Osteoblast (primary cell): ENCODE data around the gene UIMC1. TPM values are rescaled to one million over a fixed set of nuclear protein-coding genes. Genes with fewer than 3 reads are reported as not detected.

ENCODE experiments used
- DNase-seq: peaks from one replicate; pipeline ENCODE4 v3.0.0; 2011; ENCODE audit warnings: low spot score, mixed read lengths; ENCODE audit not compliant: insufficient read length; ENCODE audit errors: missing footprints
- H2AFZ ChIP-seq: 2 replicates; pipeline ENCODE4 v1.6.0; 2011; ENCODE audit warnings: mild to moderate bottlenecking, low read length
- H3K27ac ChIP-seq: 2 replicates; pipeline ENCODE4 v1.5.1; 2011; ENCODE audit warnings: mild to moderate bottlenecking, low read depth, low read length, moderate library complexity
- H3K27me3 ChIP-seq: 2 replicates; pipeline ENCODE4 v1.6.0; 2012; ENCODE audit warnings: mild to moderate bottlenecking, control low read depth, inconsistent platforms, low read length, moderate library complexity; ENCODE audit not compliant: insufficient read depth
- H3K36me3 ChIP-seq: 2 replicates; pipeline ENCODE4 v1.5.1; 2011; ENCODE audit warnings: mild to moderate bottlenecking, low read length, control low read depth, moderate library complexity; ENCODE audit not compliant: insufficient read depth
- H3K4me1 ChIP-seq: 2 replicates; pipeline ENCODE4 v1.5.1; 2011; ENCODE audit warnings: mild to moderate bottlenecking, low read length, control low read depth, moderate library complexity; ENCODE audit not compliant: insufficient read depth
- H3K4me2 ChIP-seq: 2 replicates; pipeline ENCODE4 v1.6.0; 2011; ENCODE audit warnings: mild to moderate bottlenecking, low read length; ENCODE audit not compliant: insufficient read depth
- H3K4me3 ChIP-seq: fragments of 200-600 bp; sonication (generic); 3 replicates; pipeline ENCODE4 v1.5.1; 2012; ENCODE audit warnings: mild to moderate bottlenecking, low read length, inconsistent platforms; ENCODE audit not compliant: insufficient read depth
- H3K79me2 ChIP-seq: 2 replicates; pipeline ENCODE4 v1.6.0; 2012; ENCODE audit warnings: mild to moderate bottlenecking, low read length, control low read depth, inconsistent platforms; ENCODE audit not compliant: insufficient read depth
- H3K9me3 ChIP-seq: 2 replicates; pipeline ENCODE4 v1.5.1; 2011; ENCODE audit warnings: low read depth, low read length, control low read depth
- H4K20me1 ChIP-seq: 2 replicates; pipeline ENCODE4 v1.6.0; 2012; ENCODE audit warnings: mild to moderate bottlenecking, low read length, control low read depth; ENCODE audit not compliant: insufficient read depth
- total RNA-seq: library from RNA; depleted of rRNA; stranded (reverse); fragments of >200 nt; gene quantifications from 2 replicates; pipeline ENCODE4 v1.2.3, GENCODE V29; 2012
- TF ChIP-seq, protein P1 (sequence below): IDR thresholded peaks from 2 replicates; pipeline ENCODE4 v1.5.1; 2011; ENCODE audit warnings: mild to moderate bottlenecking, low read depth, low read length, moderate library complexity; ENCODE audit errors: extremely low read depth

UIMC1 gene
- total RNA-seq, 1 donor: 40.9 TPM

DNA sequence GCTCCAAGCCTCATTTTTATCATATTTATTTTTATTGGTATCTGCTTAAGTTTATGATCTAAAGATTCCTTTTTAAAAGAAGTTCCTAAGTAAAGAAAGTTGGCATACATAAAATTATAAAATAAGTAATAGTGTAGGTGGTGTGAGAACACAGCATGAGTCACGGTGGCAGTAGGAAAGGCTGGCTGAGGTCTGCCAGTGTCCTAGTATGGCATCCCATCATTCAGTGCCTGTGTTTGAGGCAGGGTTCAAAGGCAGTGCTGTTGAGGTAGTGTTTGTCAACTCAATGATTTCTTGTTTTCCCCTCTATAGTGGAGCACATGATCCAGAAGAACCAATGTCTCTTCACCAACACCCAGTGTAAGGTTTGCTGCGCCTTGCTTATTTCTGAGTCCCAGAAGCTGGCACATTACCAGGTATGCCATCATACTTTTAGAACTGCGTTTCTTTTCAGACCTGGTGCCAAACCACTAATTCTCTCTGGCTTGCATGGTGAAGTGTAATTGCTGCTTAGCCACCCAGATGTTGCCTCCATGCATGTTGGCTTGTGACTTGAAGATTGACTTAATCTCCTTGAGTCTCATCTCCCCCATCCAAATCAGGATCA lies 34.3 kb upstream of the UIMC1 start:
- TF ChIP-seq, protein P1, sequence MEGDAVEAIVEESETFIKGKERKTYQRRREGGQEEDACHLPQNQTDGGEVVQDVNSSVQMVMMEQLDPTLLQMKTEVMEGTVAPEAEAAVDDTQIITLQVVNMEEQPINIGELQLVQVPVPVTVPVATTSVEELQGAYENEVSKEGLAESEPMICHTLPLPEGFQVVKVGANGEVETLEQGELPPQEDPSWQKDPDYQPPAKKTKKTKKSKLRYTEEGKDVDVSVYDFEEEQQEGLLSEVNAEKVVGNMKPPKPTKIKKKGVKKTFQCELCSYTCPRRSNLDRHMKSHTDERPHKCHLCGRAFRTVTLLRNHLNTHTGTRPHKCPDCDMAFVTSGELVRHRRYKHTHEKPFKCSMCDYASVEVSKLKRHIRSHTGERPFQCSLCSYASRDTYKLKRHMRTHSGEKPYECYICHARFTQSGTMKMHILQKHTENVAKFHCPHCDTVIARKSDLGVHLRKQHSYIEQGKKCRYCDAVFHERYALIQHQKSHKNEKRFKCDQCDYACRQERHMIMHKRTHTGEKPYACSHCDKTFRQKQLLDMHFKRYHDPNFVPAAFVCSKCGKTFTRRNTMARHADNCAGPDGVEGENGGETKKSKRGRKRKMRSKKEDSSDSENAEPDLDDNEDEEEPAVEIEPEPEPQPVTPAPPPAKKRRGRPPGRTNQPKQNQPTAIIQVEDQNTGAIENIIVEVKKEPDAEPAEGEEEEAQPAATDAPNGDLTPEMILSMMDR: no peak
- H3K9me3 ChIP-seq: no peaks in the 10 kb centered on the region
- peak overlapping the region; percentile 32 for H3K4me2 ChIP-seq

DNA sequence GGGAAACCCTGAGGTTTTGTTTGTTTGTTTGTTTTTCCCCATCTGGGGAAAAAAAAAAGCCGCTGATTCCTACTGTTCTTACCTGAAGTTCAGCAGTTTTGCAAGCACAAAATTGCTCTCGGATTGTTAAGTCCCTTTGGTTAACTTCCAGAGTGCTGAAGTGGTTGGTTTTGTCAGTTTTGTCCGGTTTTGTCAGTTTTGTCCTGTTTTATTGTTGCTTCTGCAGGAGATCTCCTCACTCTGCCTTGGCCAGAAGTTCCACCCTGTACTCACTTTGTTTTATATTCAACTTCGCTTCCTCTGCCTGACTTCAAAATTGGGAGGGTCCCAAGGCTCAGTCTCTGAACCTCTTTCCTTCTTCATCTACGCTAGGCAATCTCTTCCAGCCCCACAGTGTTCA lies 30.3 kb upstream of the UIMC1 start:
- no peak overlapping the region for H2AFZ ChIP-seq

More for the DNA sequence above, 34.3 kb upstream of the UIMC1 start:
- peak; percentile 72 for DNase-seq
- peaks cover 25% of the 10 kb centered on the region for H3K36me3 ChIP-seq
- no peaks in the 10 kb centered on the region for H3K27me3 ChIP-seq
- no peak overlapping the region for H2AFZ ChIP-seq
- H3K79me2 ChIP-seq: peaks cover 33% of the 10 kb centered on the region
- H3K4me3 ChIP-seq: no peak overlapping the region
- peaks cover 20% of the 10 kb centered on the region for H3K4me1 ChIP-seq
- peaks cover 33% of the 10 kb centered on the region for H4K20me1 ChIP-seq
- H3K27ac ChIP-seq: peak overlapping the region; percentile 26

DNA sequence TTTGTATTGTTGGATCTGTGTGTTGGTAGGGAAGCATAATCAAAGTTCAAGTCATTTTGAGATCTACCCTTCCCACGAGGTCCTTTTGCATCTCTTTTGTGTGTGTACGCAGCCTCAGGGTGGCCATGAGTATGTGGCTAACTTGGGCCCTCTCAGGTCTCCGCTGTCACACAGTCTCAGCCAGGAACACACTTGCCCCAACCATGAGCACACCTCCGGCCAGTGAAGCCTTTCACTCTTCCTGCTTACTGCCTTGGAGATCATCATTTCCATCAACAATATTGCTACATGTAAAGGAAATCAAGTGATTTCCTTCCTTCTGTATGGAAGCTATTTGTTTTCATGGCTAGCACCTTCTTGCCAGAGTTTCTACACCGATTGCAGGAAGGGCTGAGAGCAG lies 29.9 kb upstream of the UIMC1 start:
- Histone ChIP-seq H3K27ac (no peak overlapping the region), H3K79me2 (peaks cover 65% of the 10 kb centered on the region), H3K4me1 (peaks cover 13% of the 10 kb centered on the region), H3K4me2 (no peak overlapping the region), H2AFZ (no peak overlapping the region), H4K20me1 (peaks cover 32% of the 10 kb centered on the region), H3K36me3 (no peaks in the 10 kb centered on the region), H3K4me3 (no peak overlapping the region), H3K9me3 (no peaks in the 10 kb centered on the region), H3K27me3 (no peaks in the 10 kb centered on the region)
- DNase-seq: no peak
- TF ChIP-seq, protein P1: no peak

More for the DNA sequence above, 30.3 kb upstream of the UIMC1 start:
- peaks cover 36% of the 10 kb centered on the region for H4K20me1 ChIP-seq
- H3K27me3 ChIP-seq: no peaks in the 10 kb centered on the region
- H3K9me3 ChIP-seq: no peaks in the 10 kb centered on the region
- TF ChIP-seq, protein P1: no peak
- H3K4me1 ChIP-seq: peaks cover 17% of the 10 kb centered on the region
- H3K27ac ChIP-seq: no peak overlapping the region
- H3K79me2 ChIP-seq: peaks cover 65% of the 10 kb centered on the region
- H3K36me3 ChIP-seq: peaks cover 3% of the 10 kb centered on the region
- no peak overlapping the region for H3K4me3 ChIP-seq
- DNase-seq: no peak
- no peak overlapping the region for H3K4me2 ChIP-seq

DNA sequence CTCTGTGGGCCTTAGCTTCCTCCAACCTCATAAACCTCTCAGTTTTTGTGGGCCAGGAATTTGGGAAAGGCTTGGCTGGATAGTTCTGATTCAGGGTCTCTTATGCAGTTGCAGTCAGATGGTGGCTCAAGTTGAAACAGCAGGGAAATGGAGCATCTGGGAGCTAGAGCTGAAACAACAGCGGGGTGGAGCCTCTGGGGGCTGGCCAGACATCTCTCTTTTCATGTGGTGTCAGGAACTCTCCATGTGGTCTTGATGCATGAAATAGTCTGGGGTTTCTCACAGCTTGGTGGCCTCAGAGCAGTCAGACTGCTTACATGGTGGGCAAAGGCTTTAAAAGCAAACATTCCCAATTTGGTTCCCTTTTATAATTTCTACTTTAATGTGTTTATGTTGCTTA lies 29.4 kb upstream of the UIMC1 start:
- peaks cover 31% of the 10 kb centered on the region for H4K20me1 ChIP-seq
- H3K27ac ChIP-seq: no peak overlapping the region
- DNase-seq: no peak

More for the DNA sequence above, 29.4 kb upstream of the UIMC1 start:
- no peak overlapping the region for H3K4me2 ChIP-seq
- no peaks in the 10 kb centered on the region for H3K36me3 ChIP-seq
- no peaks in the 10 kb centered on the region for H3K27me3 ChIP-seq
- no peak overlapping the region for H3K4me3 ChIP-seq
- peaks cover 8% of the 10 kb centered on the region for H3K4me1 ChIP-seq
- H3K9me3 ChIP-seq: no peaks in the 10 kb centered on the region
- TF ChIP-seq, protein P1: no peak
- no peak overlapping the region for H2AFZ ChIP-seq
- peaks cover 69% of the 10 kb centered on the region for H3K79me2 ChIP-seq
